ENCODE measurements around the gene GCSAML.
A peak's percentile ranks its signal among the peaks of the same experiment; 100 is the strongest.

The GCSAML gene

DNA sequence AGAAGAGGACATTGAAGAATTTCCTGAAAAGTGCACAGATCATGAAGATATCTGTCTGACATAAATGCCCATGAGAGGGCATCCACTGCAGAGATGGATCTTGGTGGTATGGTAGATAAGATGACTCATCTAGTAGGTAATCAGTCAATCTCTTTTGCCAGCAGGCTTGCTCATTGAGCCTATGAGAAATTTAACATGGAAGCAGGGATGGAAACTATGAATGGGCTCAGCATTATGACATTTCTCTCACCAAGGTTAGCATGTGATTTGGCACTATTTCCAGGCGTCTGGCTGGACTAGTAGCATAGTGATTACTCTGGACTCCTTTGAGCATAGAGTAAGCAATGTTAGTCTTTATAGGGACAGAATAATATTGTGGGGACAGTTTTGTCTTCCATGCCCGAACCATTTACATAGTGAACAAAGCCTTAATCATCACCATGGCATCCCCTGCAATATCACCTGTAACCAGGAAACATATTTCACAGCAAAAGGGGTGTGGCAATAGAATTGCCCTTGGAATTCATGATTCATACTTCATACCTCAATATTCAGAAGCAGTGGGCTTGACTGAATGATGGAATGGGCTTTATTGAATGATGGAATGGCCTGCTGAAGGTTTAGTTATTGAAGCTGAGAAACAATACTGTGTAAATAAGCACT lies 20.0 kb upstream of the GCSAML start:
- TF ChIP-seq, protein P1, sequence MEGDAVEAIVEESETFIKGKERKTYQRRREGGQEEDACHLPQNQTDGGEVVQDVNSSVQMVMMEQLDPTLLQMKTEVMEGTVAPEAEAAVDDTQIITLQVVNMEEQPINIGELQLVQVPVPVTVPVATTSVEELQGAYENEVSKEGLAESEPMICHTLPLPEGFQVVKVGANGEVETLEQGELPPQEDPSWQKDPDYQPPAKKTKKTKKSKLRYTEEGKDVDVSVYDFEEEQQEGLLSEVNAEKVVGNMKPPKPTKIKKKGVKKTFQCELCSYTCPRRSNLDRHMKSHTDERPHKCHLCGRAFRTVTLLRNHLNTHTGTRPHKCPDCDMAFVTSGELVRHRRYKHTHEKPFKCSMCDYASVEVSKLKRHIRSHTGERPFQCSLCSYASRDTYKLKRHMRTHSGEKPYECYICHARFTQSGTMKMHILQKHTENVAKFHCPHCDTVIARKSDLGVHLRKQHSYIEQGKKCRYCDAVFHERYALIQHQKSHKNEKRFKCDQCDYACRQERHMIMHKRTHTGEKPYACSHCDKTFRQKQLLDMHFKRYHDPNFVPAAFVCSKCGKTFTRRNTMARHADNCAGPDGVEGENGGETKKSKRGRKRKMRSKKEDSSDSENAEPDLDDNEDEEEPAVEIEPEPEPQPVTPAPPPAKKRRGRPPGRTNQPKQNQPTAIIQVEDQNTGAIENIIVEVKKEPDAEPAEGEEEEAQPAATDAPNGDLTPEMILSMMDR (IDR thresholded peaks at IDR 0.05; ENCODE audit: low read depth, low read length): no peak
- Histone ChIP-seq H3K27me3 (no peaks in the 10 kb centered on the region), H3K4me1 (no peaks in the 10 kb centered on the region), H3K36me3 (no peaks in the 10 kb centered on the region), H3K4me3 (ENCODE audit: low read depth, low read length) (no peak overlapping the region), H3K9me3 (no peaks in the 10 kb centered on the region; the same call in 1 of the 2 replicates)
- DNase-seq: no peak

DNA sequence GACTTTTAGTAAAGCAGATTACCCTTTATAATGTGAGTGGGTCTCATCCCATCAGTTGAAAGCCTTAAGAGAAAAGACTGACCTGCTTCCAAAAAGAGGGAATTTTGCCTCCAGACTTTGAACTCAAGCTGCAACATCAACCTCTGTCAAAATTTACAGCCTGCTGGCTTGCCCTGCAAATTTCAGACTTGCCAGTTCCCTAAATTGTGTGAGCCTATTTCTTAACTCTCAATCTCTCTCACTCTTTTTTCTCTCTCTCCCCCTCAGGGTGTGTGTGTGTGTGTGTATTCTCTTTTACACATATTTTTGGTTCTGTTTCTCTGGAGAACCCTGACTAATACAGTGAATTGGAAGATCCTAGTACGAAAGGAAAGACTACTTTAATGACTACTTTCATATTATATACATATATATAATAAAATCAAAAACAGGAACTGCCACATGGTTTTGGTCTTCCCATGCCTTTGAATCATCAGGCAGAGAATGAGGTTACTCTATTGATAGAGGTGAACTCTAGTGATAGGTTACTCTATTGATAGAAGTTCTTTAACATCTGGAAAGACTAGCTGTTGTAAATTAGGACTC lies 19.1 kb upstream of the GCSAML start:
- DNase-seq: no peak
- H3K27me3 ChIP-seq: no peaks in the 10 kb centered on the region
- TF ChIP-seq, protein P1 (IDR thresholded peaks at IDR 0.05; ENCODE audit: low read depth, low read length): no peak
- H3K4me1 ChIP-seq: no peaks in the 10 kb centered on the region
- H3K4me3 ChIP-seq (ENCODE audit: low read depth, low read length): no peak overlapping the region
- no peaks in the 10 kb centered on the region for H3K36me3 ChIP-seq
- no peaks in the 10 kb centered on the region; the same call in 1 of the 2 replicates for H3K9me3 ChIP-seq

DNA sequence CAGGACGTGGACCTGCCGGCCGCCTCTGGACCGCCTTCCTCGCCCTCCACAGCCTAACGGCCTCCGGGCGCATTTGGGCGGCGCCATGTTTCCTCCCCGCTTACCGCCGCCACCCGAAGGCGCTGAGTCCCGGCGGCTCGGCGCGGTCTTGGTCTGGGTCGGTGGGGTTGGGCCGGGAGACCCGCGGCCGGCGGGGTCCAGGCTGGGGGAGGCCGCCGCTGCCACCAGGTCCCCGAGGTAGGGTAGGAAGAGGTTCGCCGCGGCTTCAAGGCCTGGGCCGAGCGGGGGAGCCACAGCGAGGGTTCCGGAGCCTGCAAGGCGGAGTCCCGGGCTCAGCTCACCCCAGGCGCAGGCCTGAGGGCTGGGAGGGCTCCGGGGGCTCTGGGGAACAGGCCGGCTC lies 18.1 kb upstream of the GCSAML start:
- no peaks in the 10 kb centered on the region for H3K27me3 ChIP-seq
- DNase-seq: no peak
- H3K4me1 ChIP-seq: no peaks in the 10 kb centered on the region
- no peaks in the 10 kb centered on the region; the same call in 1 of the 2 replicates for H3K9me3 ChIP-seq
- TF ChIP-seq, protein P1 (IDR thresholded peaks at IDR 0.05; ENCODE audit: low read depth, low read length): no peak
- no peaks in the 10 kb centered on the region for H3K36me3 ChIP-seq
- H3K4me3 ChIP-seq (ENCODE audit: low read depth, low read length): no peak overlapping the region

DNA sequence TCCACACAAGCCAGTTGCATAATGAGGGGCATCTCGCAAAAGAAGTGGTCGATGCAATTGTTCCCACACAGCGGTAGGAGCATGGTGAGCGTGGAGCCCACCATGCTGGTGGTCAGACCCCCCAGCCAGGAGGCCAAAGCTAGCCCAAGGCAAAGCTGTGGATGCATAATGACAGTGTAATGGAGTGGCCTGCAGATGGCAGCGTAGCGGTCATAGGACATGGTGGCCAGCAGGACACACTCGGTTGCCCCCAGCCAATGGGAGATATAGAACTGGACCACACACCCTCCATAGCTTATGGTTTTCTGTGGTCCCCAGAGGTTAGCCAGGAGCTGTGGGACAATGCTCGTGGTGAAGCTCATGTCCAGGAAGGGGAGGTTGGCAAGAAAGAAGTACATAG lies 17.0 kb upstream of the GCSAML start:
- H3K36me3 ChIP-seq: no peaks in the 10 kb centered on the region
- TF ChIP-seq, protein P1 (IDR thresholded peaks at IDR 0.05; ENCODE audit: low read depth, low read length): peak; percentile 16; the same call in 1 of the 2 replicates
- H3K9me3 ChIP-seq: no peaks in the 10 kb centered on the region; the same call in 1 of the 2 replicates
- H3K4me3 ChIP-seq (ENCODE audit: low read depth, low read length): no peak overlapping the region
- no peaks in the 10 kb centered on the region for H3K4me1 ChIP-seq
- H3K27me3 ChIP-seq: no peaks in the 10 kb centered on the region
- DNase-seq: no peak

DNA sequence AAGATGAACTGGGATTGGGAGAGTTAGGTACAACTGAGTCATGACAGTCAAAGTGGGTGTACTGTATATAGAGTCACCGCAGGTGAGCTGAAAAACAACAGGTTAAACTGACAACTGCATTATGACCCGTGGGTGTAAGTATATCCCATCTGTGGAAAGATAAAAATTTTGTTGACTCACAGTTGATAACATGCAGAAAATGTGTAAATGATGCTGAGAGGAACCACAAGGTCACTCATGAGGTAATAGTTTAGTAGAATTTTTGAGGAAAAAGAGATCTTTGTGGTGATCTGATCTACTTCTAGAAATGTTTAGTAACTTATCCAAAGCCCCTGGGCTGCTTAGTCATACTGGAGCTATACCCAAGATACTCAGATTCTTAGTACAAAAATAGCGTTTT lies 13.5 kb upstream of the GCSAML start:
- no peaks in the 10 kb centered on the region for H3K36me3 ChIP-seq
- TF ChIP-seq, protein P1 (IDR thresholded peaks at IDR 0.05; ENCODE audit: low read depth, low read length): no peak
- H3K4me1 ChIP-seq: no peaks in the 10 kb centered on the region
- no peaks in the 10 kb centered on the region for H3K27me3 ChIP-seq
- no peak overlapping the region for H3K4me3 ChIP-seq (ENCODE audit: low read depth, low read length)
- no peak for DNase-seq
- no peaks in the 10 kb centered on the region; the same call in 1 of the 2 replicates for H3K9me3 ChIP-seq

DNA sequence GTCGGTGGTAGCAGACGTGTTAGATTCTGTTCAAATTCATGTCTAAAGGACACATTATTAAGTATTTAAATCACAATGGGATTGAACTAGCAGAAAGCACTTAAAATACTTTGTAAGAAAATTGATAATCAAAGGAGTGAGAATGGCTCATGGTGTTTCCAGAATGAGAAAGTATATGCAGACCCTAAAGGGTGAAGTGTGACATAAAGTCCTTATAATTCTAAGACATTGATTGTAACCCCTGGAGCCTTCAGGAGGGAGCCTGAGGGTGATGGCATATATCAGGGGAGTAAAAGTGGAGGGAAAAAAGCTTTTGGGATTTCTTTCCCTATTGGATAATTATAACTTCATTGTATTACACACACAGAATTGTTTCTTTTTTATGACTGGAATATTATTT lies 12.6 kb upstream of the GCSAML start, which contains the start of gene OR2C3:
OR2C3 (minus strand) TSS at position 101 of the 400 bp plus-strand sequence. CDS start 3,929 bp downstream, outside the sequence.
- Histone ChIP-seq H3K4me1 (no peaks in the 10 kb centered on the region), H3K4me3 (ENCODE audit: low read depth, low read length) (no peak within 1 kb of the TSS), H3K9me3 (no peaks in the 10 kb centered on the region; the same call in 1 of the 2 replicates), H3K36me3 (no peaks in the 10 kb centered on the region), H3K27me3 (no peaks in the 10 kb centered on the region)
- TF ChIP-seq, protein P1 (IDR thresholded peaks at IDR 0.05; ENCODE audit: low read depth, low read length): no peak
- DNase-seq: no peak
